HL-60 (cell line): ENCODE results near the gene GPC1.

ENCODE experiments used
- DNase-seq, 2 experiments: peaks; one replicate each; pipeline ENCODE4 v3.0.0-alpha.2; 2010 to 2020; ENCODE audit warnings: low read depth in 1 of 2, low spot score in 1 of 2
- H3K27ac ChIP-seq: fragments of 250-450 bp; sonication (Bioruptor Pico); replicated peaks from 2 replicates; pipeline ENCODE4 v1.5.1; 2020; ENCODE audit warnings: mild to moderate bottlenecking, moderate library complexity
- H3K27me3 ChIP-seq: fragments of 250-450 bp; sonication (Bioruptor Pico); 2 replicates; pipeline ENCODE4 v1.5.1; 2021; ENCODE audit warnings: mild to moderate bottlenecking, moderate library complexity; ENCODE audit not compliant: insufficient read depth, poor library complexity, severe bottlenecking
- H3K4me3 ChIP-seq: replicated peaks from 2 replicates; pipeline ENCODE4 v1.5.1; 2011; ENCODE audit warnings: mild to moderate bottlenecking, control low read depth, low read length; ENCODE audit not compliant: insufficient read depth
- CTCF ChIP-seq: IDR thresholded peaks from one replicate; pipeline ENCODE4 v1.5.1; 2011; ENCODE audit warnings: low read length, control low read depth, inconsistent platforms; ENCODE audit not compliant: insufficient read depth
- GABPA ChIP-seq: IDR thresholded peaks from 2 replicates; pipeline ENCODE4 v1.6.1; 2012; ENCODE audit warnings: low read depth
- POLR2AphosphoS5 ChIP-seq: IDR thresholded peaks from 2 replicates; pipeline ENCODE4 v1.6.1; 2012; ENCODE audit warnings: low read depth
- SPI1 ChIP-seq: IDR thresholded peaks from 2 replicates; pipeline ENCODE4 v1.6.1; 2012; ENCODE audit warnings: low read depth, mild to moderate bottlenecking, borderline replicate concordance
- TF ChIP-seq, protein P1 (sequence below): IDR thresholded peaks from 2 replicates; pipeline ENCODE4 v1.6.1; 2012; ENCODE audit warnings: low read depth; ENCODE audit not compliant: insufficient replicate concordance

Gene GPC1

DNA sequence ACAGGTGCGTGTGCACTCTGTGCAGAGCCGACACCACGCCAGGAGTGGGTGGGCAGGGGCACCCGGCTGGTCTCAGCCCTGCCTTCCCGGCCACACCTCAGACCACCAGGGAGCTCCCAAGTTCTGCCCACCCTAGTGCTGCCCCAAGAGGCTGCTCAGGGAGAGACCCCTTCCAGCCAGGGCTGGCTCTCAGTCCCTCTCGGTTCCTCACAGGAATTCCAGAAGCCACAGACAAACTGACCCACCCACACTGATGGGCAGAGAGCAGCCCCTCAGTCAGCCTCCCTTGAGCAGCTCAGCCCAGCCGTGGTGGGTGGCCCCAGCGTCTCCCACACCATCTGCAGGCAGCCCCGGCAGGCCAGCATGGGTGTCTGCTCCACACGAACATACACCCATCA, 33.8 kb downstream of the GPC1 start:
- DNase-seq: no peak
- no peaks in the 10 kb centered on the region for H3K27me3 ChIP-seq
- TF ChIP-seq POLR2AphosphoS5 (no peak), SPI1 (no peak), CTCF (no peak), GABPA (no peak)
- TF ChIP-seq, protein P1, sequence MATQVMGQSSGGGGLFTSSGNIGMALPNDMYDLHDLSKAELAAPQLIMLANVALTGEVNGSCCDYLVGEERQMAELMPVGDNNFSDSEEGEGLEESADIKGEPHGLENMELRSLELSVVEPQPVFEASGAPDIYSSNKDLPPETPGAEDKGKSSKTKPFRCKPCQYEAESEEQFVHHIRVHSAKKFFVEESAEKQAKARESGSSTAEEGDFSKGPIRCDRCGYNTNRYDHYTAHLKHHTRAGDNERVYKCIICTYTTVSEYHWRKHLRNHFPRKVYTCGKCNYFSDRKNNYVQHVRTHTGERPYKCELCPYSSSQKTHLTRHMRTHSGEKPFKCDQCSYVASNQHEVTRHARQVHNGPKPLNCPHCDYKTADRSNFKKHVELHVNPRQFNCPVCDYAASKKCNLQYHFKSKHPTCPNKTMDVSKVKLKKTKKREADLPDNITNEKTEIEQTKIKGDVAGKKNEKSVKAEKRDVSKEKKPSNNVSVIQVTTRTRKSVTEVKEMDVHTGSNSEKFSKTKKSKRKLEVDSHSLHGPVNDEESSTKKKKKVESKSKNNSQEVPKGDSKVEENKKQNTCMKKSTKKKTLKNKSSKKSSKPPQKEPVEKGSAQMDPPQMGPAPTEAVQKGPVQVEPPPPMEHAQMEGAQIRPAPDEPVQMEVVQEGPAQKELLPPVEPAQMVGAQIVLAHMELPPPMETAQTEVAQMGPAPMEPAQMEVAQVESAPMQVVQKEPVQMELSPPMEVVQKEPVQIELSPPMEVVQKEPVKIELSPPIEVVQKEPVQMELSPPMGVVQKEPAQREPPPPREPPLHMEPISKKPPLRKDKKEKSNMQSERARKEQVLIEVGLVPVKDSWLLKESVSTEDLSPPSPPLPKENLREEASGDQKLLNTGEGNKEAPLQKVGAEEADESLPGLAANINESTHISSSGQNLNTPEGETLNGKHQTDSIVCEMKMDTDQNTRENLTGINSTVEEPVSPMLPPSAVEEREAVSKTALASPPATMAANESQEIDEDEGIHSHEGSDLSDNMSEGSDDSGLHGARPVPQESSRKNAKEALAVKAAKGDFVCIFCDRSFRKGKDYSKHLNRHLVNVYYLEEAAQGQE: no peak
- no peak overlapping the region for H3K4me3 ChIP-seq
- no peak overlapping the region for H3K27ac ChIP-seq

- no peak for DNase-seq
- Histone ChIP-seq H3K27ac (no peak overlapping the region), H3K27me3 (no peaks in the 10 kb centered on the region), H3K4me3 (no peak overlapping the region)
- TF ChIP-seq SPI1: no peak
- TF ChIP-seq, protein P1: no peak
- TF ChIP-seq CTCF: no peak
- TF ChIP-seq POLR2AphosphoS5: no peak
- TF ChIP-seq GABPA: no peak
Observed at GRCh38 chr2:240469740-240470139, 34.3 kb downstream of the GPC1 start.

DNA sequence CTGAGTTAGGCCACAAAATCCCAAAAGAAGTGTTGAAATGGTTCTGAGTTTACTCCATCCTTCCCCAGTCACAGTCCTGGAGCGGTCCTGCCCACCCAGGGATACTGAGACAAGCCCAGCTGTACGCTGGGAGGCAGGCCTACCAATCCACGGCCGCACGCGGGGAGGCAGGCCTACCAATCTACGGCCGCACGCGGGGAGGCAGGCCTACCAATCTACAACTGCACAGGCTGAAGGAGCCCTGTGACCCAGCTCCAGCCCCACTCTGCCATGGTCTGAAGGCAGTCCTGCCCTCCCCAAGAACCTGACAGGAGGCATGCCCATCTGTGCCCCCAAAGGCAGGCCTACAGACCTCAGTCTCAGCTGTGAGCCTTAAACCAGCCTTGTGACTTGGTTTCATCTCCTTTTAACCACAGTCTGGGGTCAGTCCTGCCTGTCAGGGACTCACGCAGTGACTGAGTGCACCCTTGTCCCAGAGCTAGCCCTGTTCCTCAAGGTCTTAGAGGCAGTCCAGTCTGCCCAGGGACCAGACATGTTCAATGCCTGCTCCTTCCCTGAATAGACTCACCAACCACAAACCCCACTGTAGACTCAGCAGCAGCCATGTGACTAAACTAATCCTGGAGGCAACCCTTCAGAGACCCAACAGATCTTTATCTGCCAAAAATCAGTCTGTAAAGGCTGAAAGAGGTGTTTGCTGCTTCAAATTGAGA, 36.8 kb downstream of the GPC1 start:
- no peaks in the 10 kb centered on the region for H3K27me3 ChIP-seq
- no peak for DNase-seq
- H3K27ac ChIP-seq: no peak overlapping the region
- no peak overlapping the region for H3K4me3 ChIP-seq
- no peak for TF ChIP-seq SPI1
- no peak for TF ChIP-seq GABPA
- TF ChIP-seq POLR2AphosphoS5: no peak
- no peak for TF ChIP-seq CTCF
- TF ChIP-seq, protein P1: no peak
